SH-SY5Y (cell line): ENCODE results near the gene KIAA1191.

ENCODE experiments used
- GATA2 ChIP-seq: IDR thresholded peaks from 2 replicates; pipeline ENCODE4 v1.6.1; 2011; ENCODE audit warnings: mild to moderate bottlenecking, low read depth, low read length
- GATA3 ChIP-seq: IDR thresholded peaks from 2 replicates; pipeline ENCODE4 v1.6.1; 2011; ENCODE audit warnings: low read depth, mild to moderate bottlenecking, low read length, moderate library complexity

GRCh38 chr5:176355400-176356178, 6.0 kb downstream of the KIAA1191 start:
- TF ChIP-seq GATA2 (no peak), GATA3 (no peak)
